DMS 273 (cell line): ENCODE data around the gene ISG20L2.

ENCODE experiments used
- DNase-seq: peaks from one replicate; lab custom pipeline; 2025; ENCODE audit not compliant: unreplicated experiment; lab: John Stamatoyannopoulos, UW

The ISG20L2 gene

GRCh38 chr1:156741481-156741983 is 13.0 kb upstream of the ISG20L2 start:
- DNase-seq: no peak

- DNase-seq: peak; percentile 100
Measured at GRCh38 chr1:156740741-156741480, 12.3 kb upstream of the ISG20L2 start, which contains the start of gene MRPL24. MRPL24 (minus strand) TSS chr1:156741088; CDS start chr1:156738704, 2,384 bp downstream.

- peak; percentile 77 for DNase-seq
Measured at GRCh38 chr1:156740237-156740740, 11.7 kb upstream of the ISG20L2 start.

GRCh38 chr1:156738916-156739315 is 10.3 kb upstream of the ISG20L2 start:
- no peak for DNase-seq

GRCh38 chr1:156738407-156738806 is 9.8 kb upstream of the ISG20L2 start:
- no peak for DNase-seq

- DNase-seq: no peak
Measured at GRCh38 chr1:156733989-156734584, 5.5 kb upstream of the ISG20L2 start.

- DNase-seq: peak; percentile 97
Measured at GRCh38 chr1:156727926-156728598, 504 bp downstream of the ISG20L2 start, which contains the start of gene METTL25B. METTL25B (plus strand) TSS chr1:156728469; CDS start chr1:156729105, 636 bp downstream.

GRCh38 chr1:156727492-156727891 is 1.1 kb downstream of the ISG20L2 start:
- DNase-seq: no peak

GRCh38 chr1:156726549-156727226 is 1.9 kb downstream of the ISG20L2 start:
- DNase-seq: peak; percentile 89

GRCh38 chr1:156725683-156726280 is 2.8 kb downstream of the ISG20L2 start:
- DNase-seq: peak; percentile 93

GRCh38 chr1:156721535-156721934 is 7.0 kb downstream of the ISG20L2 start:
- no peak for DNase-seq

GRCh38 chr1:156721131-156721530 is 7.4 kb downstream of the ISG20L2 start:
- no peak for DNase-seq

- peak; percentile 88 for DNase-seq
Measured at GRCh38 chr1:156717351-156717750, 11.2 kb downstream of the ISG20L2 start.

- DNase-seq: no peak
Measured at GRCh38 chr1:156714830-156715229, 13.7 kb downstream of the ISG20L2 start.

- no peak for DNase-seq
Measured at GRCh38 chr1:156712626-156713025, 15.9 kb downstream of the ISG20L2 start.

- DNase-seq: no peak
Measured at GRCh38 chr1:156711011-156711817, 17.4 kb downstream of the ISG20L2 start.

GRCh38 chr1:156709757-156710489 is 18.6 kb downstream of the ISG20L2 start:
- peak; percentile 93 for DNase-seq

- DNase-seq: no peak
Measured at GRCh38 chr1:156709031-156709430, 19.5 kb downstream of the ISG20L2 start.

- no peak for DNase-seq
Measured at GRCh38 chr1:156708218-156708661, 20.3 kb downstream of the ISG20L2 start.
